NCI-H1417 (cell line): ENCODE measurements around the gene RAB40AL.

Source experiments
- DNase-seq, 3 experiments: peaks; one replicate each; lab custom pipeline; 2025; lab: John Stamatoyannopoulos, UW

Gene RAB40AL

DNA sequence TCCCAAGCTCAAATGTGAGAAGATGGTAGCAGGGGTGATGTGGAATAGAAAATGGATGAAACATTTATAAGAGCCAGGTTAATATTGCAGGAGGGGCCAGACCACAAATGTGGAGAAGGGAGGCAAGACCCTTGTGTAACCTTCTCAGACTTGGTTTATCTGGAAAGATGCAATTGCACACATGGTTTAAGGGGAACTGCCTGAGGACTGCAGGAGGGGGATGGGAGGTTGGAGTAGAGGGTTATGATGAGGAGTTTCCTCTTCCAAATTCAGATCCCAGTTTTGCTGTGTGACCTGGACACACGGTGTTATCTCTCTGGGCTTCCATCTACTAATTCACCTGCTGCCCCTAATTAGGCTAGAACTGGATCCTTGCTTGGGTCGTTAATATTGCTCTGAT lies 46.1 kb downstream of the RAB40AL start:
- DNase-seq, result no peak

DNA sequence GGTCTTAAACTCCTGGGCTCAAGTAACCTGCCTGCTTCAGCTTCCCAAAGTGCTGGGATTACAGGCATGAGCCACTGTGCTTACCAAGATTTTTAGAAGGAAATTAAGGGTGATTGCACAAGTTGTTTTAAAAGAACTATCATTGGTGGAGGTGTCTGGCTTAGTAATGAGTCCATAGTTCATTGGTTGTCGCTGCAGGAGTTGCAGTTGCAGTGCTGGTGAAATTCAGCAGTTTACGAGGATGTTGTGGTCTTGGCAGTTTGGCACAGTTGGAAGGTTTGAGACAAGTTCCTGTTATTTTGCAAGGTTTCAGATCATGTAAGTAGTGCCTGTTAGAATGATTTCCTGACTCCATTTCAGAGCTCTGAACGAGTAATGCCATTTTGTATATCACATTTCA lies 48.1 kb downstream of the RAB40AL start:
- DNase-seq, result no peak
